HG02938 (cell line): ENCODE measurements around the gene EIF4G1.
A peak's percentile ranks its signal among the peaks of the same experiment; 100 is the strongest.
"Not testable (repeated sequence)": the region's sequence is repeated elsewhere in the genome, so short reads cannot be mapped to it uniquely, and the experiment has no call there.

Experiments used
- ATAC-seq: cut with Tn5 transposase; IDR thresholded peaks from one replicate; pipeline ENCODE4 v1.9.1; 2021; ENCODE audit warnings: mild to moderate bottlenecking, moderate library complexity; ENCODE audit not compliant: unreplicated experiment

The EIF4G1 gene

DNA sequence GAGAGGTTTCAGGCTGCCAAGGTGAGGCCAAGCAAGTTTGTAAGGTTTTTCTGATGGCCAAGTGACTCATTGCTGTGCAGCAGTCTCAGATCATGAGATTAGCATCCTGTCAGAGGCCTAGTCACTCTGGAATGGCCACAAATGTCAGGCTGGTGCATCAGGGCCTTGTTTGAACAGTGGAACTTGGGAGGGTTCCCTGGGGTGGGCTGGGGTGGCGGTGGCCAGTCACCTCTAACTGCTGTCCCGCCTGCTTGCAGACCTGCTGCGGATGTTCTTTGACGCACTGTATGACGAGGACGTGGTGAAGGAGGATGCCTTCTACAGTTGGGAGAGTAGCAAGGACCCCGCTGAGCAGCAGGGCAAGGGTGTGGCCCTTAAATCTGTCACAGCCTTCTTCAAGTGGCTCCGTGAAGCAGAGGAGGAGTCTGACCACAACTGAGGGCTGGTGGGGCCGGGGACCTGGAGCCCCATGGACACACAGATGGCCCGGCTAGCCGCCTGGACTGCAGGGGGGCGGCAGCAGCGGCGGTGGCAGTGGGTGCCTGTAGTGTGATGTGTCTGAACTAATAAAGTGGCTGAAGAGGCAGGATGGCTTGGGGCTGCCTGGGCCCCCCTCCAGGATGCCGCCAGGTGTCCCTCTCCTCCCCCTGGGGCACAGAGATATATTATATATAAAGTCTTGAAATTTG lies 20.2 kb downstream of the EIF4G1 start:
- ATAC-seq, result no peak

DNA sequence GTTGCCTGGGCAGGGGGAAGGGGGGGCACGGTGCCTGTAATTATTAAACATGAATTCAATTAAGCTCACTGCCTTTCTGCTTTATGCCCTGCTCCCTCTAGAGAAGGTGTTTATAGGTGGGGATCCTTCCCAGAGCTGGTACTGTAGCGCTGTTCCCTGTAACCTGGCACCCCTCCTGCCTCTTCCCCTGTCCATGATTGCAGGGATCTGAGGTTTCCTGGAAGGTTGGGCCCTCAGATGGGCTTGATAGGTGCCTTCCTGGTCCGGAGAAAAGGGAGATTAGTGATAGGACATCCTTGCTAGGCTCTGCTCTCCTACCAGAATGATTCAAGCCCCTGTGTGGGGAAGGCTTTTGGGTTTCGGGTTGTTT lies 20.9 kb downstream of the EIF4G1 start:
- ATAC-seq, result no peak

DNA sequence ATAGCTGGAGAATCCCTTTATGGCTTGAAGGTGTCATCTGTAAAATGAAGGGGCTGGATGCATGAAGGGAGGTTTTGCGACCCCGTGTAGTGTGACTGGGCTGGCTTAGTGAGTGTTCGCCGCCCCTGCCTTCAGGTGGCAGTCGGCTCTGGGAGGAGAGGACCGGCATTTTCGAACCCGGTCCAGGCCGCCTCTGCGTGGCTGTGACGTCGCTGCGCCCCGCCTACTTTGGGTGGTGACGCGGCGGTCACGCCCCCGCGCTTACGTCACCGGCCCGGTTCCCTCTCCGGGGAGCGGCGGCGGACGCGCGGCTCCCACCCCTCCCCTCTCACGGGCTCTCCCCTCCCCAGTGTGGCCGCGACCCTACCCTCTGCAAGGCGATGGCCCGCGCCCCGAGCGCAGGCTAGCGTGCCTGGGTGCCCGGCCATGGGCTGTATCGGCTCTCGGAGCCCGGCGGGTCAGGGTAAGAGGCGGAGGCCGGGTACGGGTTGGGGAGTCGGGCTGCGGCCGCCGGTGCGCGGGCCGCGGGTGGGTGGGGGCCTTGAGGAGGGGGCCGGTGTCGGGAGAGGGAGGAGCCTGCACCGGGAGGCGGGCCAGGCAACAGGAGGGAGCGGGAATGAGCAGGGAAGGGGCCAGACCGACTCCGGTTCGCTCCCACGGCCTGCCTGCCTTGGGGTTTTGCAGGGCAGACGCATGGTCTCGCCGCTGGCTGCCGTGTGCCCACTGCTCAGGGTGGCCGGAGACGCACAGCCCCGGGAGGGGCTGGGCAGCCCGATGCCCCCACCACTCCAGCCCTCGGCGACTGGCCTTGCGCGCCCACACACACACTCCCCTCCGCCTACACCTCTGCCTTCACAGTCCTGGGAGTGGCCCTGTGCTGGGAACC lies 21.5 kb downstream of the EIF4G1 start:
- peak; percentile 53 for ATAC-seq

DNA sequence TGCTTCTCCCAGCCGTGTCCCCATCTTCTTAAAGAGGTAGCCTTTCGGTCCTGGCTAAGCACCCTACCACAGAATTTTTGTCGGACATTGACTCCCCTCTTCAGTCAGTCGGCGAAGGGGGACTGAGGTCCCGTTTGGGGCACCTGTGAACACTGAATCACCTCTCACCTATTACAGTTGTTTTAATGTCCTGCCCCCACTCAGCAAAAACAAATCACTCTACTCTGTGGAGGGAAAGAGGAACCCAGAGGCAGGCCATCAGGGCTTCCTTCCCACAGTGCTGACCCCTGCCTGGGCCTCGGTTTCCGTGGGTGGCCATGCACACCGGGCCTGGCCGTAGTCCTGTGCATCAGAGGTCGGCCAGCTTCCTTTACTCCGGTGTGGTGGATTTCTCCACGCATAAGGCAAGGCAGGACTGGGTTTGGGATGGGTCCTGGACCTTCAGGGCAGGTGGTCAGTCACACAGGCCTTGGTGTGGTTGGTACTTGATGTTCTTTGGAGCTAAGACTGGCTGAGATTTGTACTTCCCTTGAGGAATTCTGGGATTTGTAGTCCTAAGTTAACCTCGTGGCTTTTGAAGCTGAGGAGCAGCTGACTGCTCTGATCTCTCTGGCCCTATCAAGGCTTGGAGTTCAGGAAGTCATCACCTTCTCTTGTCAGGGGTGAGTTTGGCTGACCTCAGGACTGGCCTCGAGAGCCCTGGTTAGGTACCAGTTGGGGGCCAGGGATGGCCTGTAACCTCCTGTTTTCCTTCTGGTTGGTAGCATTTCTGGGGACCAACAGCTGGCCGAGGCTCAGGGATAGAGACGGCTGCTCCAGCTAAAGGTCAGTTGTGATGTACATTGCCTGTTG lies 22.4 kb downstream of the EIF4G1 start:
- no peak for ATAC-seq

DNA sequence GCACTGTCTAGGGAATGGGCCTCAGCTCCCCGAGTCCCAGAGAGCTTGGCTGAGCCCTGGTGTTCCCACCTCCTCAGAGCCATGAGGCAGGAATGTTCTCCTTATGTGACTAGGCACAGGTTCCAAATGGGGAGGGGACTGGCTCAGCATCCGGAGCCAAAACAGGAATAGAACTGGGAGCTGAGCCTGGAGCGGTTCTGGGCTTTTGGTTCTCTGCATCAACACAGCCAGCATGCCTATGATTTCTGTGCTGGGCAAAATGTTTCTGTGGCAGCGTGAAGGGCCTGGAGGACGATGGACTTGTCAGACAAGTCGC lies 23.0 kb downstream of the EIF4G1 start, which contains the start of gene FAM131A:
FAM131A (plus strand) TSS at position 202 of the 316 bp plus-strand sequence; CDS start at position 233, 31 bp downstream.
- no peak for ATAC-seq

DNA sequence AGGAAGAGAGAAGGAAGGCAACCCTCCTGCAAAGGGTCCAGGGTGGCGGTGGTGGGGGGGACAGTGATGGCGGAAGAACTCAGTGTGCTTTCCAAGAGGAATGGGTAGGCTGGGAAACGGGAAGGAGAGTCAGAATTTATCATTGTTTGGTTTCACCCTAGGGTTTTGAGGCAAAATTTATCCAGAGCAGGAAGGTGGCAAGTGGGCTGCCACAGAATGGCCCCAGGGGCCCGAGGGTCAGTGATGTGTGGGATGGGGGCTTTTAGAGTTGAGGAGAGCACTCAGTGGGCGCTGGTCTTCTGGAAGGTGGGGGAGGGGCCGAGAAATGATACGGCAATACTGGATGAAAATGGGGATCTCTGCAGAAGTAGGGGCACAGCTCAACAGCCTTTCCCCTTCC lies 23.6 kb downstream of the EIF4G1 start:
- no peak for ATAC-seq

DNA sequence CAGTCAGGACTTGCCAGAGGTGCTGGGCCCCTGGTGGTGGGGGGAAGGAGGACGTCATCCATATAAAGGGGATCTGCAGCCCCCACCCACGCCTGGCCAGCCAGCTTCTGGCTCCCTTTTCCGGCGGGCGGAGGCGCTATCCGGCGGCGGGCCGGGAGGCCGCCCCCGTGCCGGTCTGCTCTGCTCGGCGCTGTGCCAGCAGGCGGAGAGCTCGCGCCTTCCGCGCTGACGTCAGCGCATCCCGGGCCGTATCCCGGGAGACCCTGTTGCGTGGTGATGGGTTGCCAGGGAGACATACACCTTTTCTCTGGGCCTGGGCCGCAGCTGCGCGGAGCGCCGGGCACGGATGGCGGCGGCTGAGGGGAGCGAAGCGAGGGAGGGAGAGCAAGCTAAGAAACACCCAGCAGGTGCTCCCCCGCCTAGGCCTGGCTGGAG lies 24.1 kb downstream of the EIF4G1 start:
- ATAC-seq, result no peak

DNA sequence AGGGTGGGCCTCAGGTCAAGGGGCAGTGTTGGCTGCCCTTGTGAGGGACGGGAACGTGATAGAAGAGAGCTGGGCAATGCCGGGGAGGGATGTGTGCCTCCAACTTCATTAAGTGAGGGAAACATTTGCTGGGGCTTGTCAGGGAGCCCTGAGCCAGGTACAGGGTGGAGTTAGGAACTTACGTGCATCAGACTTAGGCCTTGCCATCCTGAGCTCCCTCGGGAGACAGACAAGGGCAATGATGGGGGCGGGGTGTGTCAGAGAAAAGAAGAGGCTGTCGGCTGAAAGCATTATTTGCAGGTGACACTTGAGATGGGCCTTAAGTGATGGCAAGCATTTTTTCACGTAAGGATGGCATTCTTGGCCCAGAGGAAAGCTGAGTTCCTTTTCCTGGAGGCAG lies 24.6 kb downstream of the EIF4G1 start:
- no peak for ATAC-seq

DNA sequence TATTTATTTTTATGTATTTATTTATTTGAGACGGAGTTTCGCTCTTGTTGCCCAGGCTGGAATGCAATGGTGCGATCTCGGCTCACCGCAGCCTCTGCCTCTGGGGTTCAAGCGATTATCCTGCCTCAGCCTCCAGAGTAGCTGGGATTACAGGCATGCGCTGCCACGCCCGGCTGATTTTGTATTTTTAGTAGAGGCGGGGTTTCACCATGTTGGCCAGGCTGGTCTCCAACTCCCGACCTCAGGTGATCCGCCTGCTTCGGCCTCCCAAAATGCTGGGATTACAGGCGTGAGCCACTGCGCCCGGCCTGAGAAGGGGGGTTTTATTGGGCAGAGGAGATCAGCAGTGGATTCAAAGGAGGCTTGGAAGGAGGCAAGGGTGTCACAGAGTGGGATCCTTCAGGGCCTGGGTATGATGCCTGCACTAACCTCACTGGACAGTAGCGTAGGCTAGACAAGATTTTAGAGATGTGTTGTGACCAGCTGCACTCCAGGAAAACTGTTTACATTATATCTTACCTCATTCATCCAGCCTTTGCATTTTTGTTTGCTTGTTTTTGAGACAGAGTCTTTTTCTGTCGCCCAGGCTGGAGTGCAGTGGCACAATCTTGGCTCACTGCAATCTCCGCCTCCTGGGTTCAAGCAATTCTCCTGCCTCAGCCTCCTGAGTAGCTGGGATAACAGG lies 25.2 kb downstream of the EIF4G1 start:
- ATAC-seq, result not testable (repeated sequence)

DNA sequence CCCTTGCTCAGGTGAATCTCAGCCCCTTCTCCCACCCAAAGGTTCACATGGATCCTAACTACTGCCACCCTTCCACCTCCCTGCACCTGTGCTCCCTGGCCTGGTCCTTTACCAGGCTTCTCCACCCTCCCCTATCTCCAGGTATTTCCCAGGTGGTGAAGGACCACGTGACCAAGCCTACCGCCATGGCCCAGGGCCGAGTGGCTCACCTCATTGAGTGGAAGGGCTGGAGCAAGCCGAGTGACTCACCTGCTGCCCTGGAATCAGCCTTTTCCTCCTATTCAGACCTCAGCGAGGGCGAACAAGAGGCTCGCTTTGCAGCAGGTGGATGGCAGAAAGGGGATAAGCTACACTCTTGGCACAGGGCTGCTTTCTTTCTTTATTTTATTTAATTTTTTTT lies 27.5 kb downstream of the EIF4G1 start:
- ATAC-seq, result no peak

DNA sequence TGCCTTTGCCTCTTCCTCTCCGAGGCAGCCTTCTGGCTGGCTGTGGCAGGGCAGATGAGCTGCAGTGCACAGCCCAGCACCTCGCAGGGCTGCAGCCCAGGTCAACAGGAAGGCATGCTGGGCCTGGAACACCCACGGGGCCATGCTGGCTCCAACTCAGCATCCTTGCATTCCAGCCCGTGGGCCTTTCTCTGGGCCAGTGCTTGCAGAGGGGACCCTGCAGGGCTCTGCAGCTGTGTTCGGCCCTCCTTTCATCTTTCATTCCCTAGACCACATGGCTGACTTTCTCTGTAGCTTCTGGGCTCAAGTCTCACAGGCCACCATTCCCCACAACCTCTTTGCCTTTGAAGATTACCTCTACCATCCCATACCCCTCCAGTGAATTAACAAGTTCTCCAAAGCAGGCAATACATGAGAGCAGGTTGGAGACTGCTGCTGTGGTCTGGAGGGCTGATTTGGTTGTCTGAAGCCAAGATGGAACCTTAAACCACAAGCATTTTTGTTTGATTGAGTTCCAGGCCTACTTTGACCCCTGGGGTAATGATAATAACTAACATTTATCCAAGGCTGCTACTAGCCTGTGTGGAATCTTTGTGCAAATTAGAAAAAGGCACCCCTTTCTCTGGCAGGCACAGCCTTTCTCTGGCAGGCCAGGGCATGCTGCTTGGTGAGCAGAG lies 28.9 kb downstream of the EIF4G1 start:
- no peak for ATAC-seq

DNA sequence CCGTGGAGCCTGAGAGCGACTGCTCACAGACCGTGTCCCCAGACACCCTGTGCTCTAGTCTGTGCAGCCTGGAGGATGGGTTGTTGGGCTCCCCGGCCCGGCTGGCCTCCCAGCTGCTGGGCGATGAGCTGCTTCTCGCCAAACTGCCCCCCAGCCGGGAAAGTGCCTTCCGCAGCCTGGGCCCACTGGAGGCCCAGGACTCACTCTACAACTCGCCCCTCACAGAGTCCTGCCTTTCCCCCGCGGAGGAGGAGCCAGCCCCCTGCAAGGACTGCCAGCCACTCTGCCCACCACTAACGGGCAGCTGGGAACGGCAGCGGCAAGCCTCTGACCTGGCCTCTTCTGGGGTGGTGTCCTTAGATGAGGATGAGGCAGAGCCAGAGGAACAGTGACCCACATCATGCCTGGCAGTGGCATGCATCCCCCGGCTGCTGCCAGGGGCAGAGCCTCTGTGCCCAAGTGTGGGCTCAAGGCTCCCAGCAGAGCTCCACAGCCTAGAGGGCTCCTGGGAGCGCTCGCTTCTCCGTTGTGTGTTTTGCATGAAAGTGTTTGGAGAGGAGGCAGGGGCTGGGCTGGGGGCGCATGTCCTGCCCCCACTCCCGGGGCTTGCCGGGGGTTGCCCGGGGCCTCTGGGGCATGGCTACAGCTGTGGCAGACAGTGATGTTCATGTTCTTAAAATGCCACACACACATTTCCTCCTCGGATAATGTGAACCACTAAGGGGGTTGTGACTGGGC lies 30.3 kb downstream of the EIF4G1 start:
- ATAC-seq, result no peak

DNA sequence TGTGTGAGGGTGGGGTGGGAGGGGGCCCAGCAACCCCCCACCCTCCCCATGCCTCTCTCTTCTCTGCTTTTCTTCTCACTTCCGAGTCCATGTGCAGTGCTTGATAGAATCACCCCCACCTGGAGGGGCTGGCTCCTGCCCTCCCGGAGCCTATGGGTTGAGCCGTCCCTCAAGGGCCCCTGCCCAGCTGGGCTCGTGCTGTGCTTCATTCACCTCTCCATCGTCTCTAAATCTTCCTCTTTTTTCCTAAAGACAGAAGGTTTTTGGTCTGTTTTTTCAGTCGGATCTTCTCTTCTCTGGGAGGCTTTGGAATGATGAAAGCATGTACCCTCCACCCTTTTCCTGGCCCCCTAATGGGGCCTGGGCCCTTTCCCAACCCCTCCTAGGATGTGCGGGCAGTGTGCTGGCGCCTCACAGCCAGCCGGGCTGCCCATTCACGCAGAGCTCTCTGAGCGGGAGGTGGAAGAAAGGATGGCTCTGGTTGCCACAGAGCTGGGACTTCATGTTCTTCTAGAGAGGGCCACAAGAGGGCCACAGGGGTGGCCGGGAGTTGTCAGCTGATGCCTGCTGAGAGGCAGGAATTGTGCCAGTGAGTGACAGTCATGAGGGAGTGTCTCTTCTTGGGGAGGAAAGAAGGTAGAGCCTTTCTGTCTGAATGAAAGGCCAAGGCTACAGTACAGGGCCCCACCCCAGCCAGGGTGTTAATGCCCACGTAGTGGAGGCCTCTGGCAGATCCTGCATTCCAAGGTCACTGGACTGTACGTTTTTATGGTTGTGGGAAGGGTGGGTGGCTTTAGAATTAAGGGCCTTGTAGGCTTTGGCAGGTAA lies 31.1 kb downstream of the EIF4G1 start:
- no peak for ATAC-seq

DNA sequence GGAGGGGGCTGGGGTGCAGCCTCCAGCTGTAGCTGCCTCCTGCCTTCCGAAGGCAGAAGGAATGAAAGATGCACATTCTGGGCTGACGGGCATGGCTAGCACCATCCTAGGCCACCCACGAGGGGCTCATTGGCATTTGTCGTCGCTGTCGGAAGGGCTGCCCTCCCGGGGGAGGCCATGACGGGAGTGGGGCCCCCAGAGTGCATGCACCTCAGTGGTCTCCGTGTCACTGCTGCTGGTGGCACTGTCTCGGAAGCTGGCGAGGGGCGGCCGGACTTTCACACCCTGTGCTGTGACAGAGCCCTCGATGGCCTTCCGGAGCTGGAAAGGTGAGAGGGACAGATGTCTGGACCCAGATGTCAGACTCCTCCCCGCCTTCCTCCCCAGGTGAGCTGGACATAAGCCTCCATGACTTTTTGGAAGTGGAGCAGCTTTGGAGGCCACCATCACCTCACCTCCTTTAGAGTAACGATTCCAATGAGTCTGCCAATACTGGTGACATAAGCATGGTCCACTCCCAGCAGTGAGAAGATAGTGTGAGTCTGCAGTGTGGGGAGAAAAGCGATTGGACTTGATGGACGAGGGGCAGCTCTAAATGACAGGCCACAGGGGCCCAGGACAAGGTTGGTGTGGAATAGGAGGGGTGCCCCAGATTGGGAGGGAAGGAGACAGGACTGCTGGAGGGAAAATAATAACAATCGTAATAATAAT lies 32.2 kb downstream of the EIF4G1 start:
- no peak for ATAC-seq

DNA sequence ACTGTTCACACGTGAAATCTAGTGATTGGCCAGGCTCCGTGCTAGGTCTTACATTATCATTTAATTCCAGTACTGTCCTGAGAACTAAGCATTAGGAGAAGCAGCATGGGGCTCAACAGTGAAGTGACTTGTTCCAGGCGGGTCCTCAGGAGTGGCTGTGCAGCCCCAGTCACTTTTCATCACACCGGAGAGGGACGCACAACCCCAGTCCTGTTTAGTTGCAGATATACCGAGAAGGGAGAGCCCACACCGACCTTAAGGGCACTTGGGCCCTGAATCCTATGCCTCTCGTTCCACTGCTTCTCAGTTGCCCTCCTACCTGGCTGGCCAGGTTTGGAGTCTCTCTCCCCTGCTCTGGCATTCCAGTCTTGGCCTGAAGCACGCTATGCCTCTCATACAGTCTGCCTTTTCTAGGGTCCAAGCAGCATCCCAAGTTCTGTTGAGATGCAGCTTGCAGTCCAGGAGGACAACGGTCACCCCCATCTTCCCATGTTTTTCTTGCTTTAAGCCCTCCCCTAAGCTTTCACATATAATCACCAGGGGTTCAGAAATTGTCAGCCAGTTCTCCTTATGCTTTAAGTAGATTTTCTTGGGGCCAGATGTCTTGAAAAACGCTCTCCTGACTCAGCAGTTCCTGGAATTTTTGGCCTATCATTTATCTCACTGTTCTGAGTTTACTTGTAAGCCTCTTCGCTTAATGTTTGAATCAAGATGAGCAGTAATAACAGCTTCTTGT lies 33.1 kb downstream of the EIF4G1 start:
- ATAC-seq, result no peak

DNA sequence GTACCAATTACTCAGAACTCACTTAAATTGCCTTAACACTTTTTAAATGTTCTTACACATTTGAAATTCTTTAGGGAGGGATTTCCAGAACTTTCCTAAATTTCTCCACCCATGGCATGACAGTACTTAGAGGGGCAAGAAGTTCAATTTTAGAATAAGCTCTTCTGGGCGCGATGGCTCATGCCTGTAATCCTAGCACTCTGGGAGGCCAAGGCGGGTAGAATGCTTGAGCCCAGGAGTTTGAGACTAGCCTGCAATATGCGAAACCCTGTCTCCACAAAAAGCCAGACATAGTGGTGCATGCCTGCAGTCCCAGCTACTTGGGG lies 33.6 kb downstream of the EIF4G1 start:
- ATAC-seq, result no peak
